Breast epithelium (tissue), 3 donors: ENCODE results near the gene IFNA14.
"Not testable (repeated sequence)": the region's sequence is repeated elsewhere in the genome, so short reads cannot be mapped to it uniquely, and the experiment has no call there.

Experiments used
- CTCF ChIP-seq, 3 donors: fragments of 450-650 bp; IDR thresholded peaks; one replicate each; pipeline ENCODE4 v1.5.1; 2016 to 2017; ENCODE audit warnings: antibody characterized with exemption in 3 of 3, mild to moderate bottlenecking in 3 of 3, moderate library complexity in 3 of 3
- POLR2A ChIP-seq: fragments of 450-650 bp; IDR thresholded peaks from one replicate; pipeline ENCODE4 v1.6.1; 2016; ENCODE audit warnings: antibody characterized with exemption, mild to moderate bottlenecking, moderate library complexity
- POLR2AphosphoS5 ChIP-seq, 3 donors: sonication (generic); formaldehyde crosslinking; IDR thresholded peaks; one replicate each; pipeline ENCODE4 v1.6.1; 2017; ENCODE audit warnings: antibody characterized with exemption in 3 of 3

- not testable (repeated sequence) for TF ChIP-seq POLR2A; CTCF (IDR thresholded peaks at IDR 0.05); POLR2AphosphoS5 (IDR thresholded peaks at IDR 0.05)
Measured at GRCh38 chr9:21217211-21217610, 22.6 kb downstream of the IFNA14 start, which contains the start of gene IFNA16.
